Activated effector memory CD4-positive, alpha-beta T cell treated with anti-CD3 and anti-CD28 coated beads, Interleukin-2, amount 50 U/mL, for 16 hours (primary cell): ENCODE measurements around the gene CD34.

Experiments used
- DNase-seq: peaks from one replicate; pipeline ENCODE4 v3.0.0-alpha.2; 2020

CD34 gene

GRCh38 chr1:207850621-207851407, 60.1 kb downstream of the CD34 start:
- no peak for DNase-seq

GRCh38 chr1:207849646-207850045, 61.3 kb downstream of the CD34 start:
- DNase-seq: no peak

- DNase-seq: no peak
These were observed 61.9 kb downstream of the CD34 start for GRCh38 chr1:207849016-207849415.

GRCh38 chr1:207848234-207848633, 62.7 kb downstream of the CD34 start:
- DNase-seq: peak; percentile 78

GRCh38 chr1:207847116-207847515, 63.8 kb downstream of the CD34 start:
- no peak for DNase-seq

GRCh38 chr1:207845109-207845508, 65.8 kb downstream of the CD34 start:
- DNase-seq: no peak

GRCh38 chr1:207844371-207844770, 66.6 kb downstream of the CD34 start:
- no peak for DNase-seq

- no peak for DNase-seq
These were observed 68.4 kb downstream of the CD34 start for GRCh38 chr1:207842506-207842905.

- no peak for DNase-seq
These were observed 69.0 kb downstream of the CD34 start for GRCh38 chr1:207841901-207842300.

- DNase-seq: no peak
These were observed 69.6 kb downstream of the CD34 start for GRCh38 chr1:207841293-207841692.

GRCh38 chr1:207840380-207840779, 70.5 kb downstream of the CD34 start:
- no peak for DNase-seq

- no peak for DNase-seq
These were observed 71.9 kb downstream of the CD34 start for GRCh38 chr1:207839083-207839413.

- no peak for DNase-seq
These were observed 72.5 kb downstream of the CD34 start for GRCh38 chr1:207838156-207839082.

GRCh38 chr1:207837673-207838072, 73.3 kb downstream of the CD34 start:
- no peak for DNase-seq

GRCh38 chr1:207836591-207837347, 74.2 kb downstream of the CD34 start:
- DNase-seq: no peak

- DNase-seq: no peak
These were observed 75.0 kb downstream of the CD34 start for GRCh38 chr1:207835958-207836357.

- no peak for DNase-seq
These were observed 76.8 kb downstream of the CD34 start for GRCh38 chr1:207833956-207834660.

- DNase-seq: no peak
These were observed 77.5 kb downstream of the CD34 start for GRCh38 chr1:207833381-207833780.

GRCh38 chr1:207832796-207833195, 78.1 kb downstream of the CD34 start:
- DNase-seq: peak; percentile 49

GRCh38 chr1:207831517-207832327, 79.2 kb downstream of the CD34 start:
- DNase-seq: peak; percentile 79
